GM19025 (cell line): ENCODE data around the gene PIP5KL1.

Source experiments
- ATAC-seq: cut with Tn5 transposase; IDR thresholded peaks from one replicate; pipeline ENCODE4 v1.9.1; 2021; ENCODE audit warnings: mild to moderate bottlenecking, low read depth, moderate library complexity; ENCODE audit not compliant: unreplicated experiment

The PIP5KL1 gene

GRCh38 chr9:127968700-127969383 lies 38.3 kb upstream of the PIP5KL1 start:
- ATAC-seq, result no peak

GRCh38 chr9:127968042-127968441 lies 37.5 kb upstream of the PIP5KL1 start:
- no peak for ATAC-seq

- no peak for ATAC-seq
Measured at GRCh38 chr9:127967151-127967809, 36.7 kb upstream of the PIP5KL1 start.

- ATAC-seq, result no peak
Measured at GRCh38 chr9:127966416-127967150, 36.0 kb upstream of the PIP5KL1 start.

- ATAC-seq, result no peak
Measured at GRCh38 chr9:127965953-127966352, 35.4 kb upstream of the PIP5KL1 start.

GRCh38 chr9:127963359-127964064 lies 32.9 kb upstream of the PIP5KL1 start:
- no peak for ATAC-seq

GRCh38 chr9:127963041-127963358 lies 32.4 kb upstream of the PIP5KL1 start:
- no peak for ATAC-seq

- ATAC-seq, result no peak
Measured at GRCh38 chr9:127962278-127962677, 31.7 kb upstream of the PIP5KL1 start.

- no peak for ATAC-seq
Measured at GRCh38 chr9:127961613-127962155, 31.1 kb upstream of the PIP5KL1 start.

- no peak for ATAC-seq
Measured at GRCh38 chr9:127961155-127961490, 30.5 kb upstream of the PIP5KL1 start.

GRCh38 chr9:127960410-127961154 lies 30.0 kb upstream of the PIP5KL1 start:
- no peak for ATAC-seq

- no peak for ATAC-seq
Measured at GRCh38 chr9:127959841-127960409, 29.3 kb upstream of the PIP5KL1 start.

GRCh38 chr9:127959398-127959797 lies 28.8 kb upstream of the PIP5KL1 start:
- ATAC-seq, result no peak

GRCh38 chr9:127958728-127959127 lies 28.2 kb upstream of the PIP5KL1 start:
- no peak for ATAC-seq

GRCh38 chr9:127955294-127956015 lies 24.9 kb upstream of the PIP5KL1 start:
- peak; percentile 55 for ATAC-seq

GRCh38 chr9:127954831-127955293 lies 24.3 kb upstream of the PIP5KL1 start:
- ATAC-seq, result no peak

- no peak for ATAC-seq
Measured at GRCh38 chr9:127953768-127954505, 23.4 kb upstream of the PIP5KL1 start.

- ATAC-seq, result no peak
Measured at GRCh38 chr9:127953154-127953553, 22.6 kb upstream of the PIP5KL1 start.
